K562 (cell line): ENCODE measurements around the gene PDLIM5. TPM values are rescaled to one million over a fixed set of nuclear protein-coding genes. Genes with fewer than 3 reads are reported as not detected.

Source experiments
- ATAC-seq: fragments of 200-7000 bp; cut with Tn5 transposase; 3 replicates; pipeline ENCODE4 v1.9.1; 2020; ENCODE audit warnings: moderate library complexity
- BruUV-seq: library from RNA; stranded (reverse); fragments of 400-500 nt; replicated peaks from 2 replicates; lab custom pipeline; 2021; lab: Mats Ljungman, UMichigan
- CTCF ChIA-PET: fragments of 300-600 bp; formaldehyde crosslinking; extraction: SDS; loops from one replicate; lab custom pipeline; 2021; ENCODE audit warnings: low intra/inter-chr PET ratio; lab: Yijun Ruan, JAX
- POLR2A ChIA-PET: fragments of 300-600, 350-650 bp; sonication (Branson Sonifier 250); formaldehyde crosslinking; extraction: SDS; loops from one replicate; lab custom pipeline; 2021; ENCODE audit warnings: antibody characterized with exemption, inconsistent platforms; lab: Yijun Ruan, JAX
- DNase-seq, 4 experiments: peaks; one replicate each; pipeline versions ENCODE4 v3.0.0 to v3.0.0-alpha.2; 2011 to 2018; ENCODE audit warnings: low spot score in 3 of 4, mixed read lengths in 3 of 4; ENCODE audit errors: extremely low read depth in 1 of 4
- FAIRE-seq: peaks from 2 replicates; lab custom pipeline; 2011; peaks lifted over from hg19 to GRCh38; lab: Jason Lieb, UNC
- H2AFZ ChIP-seq: 2 replicates; pipeline ENCODE4 v1.6.0; 2011; ENCODE audit warnings: low read depth, low read length, control low read depth, inconsistent platforms
- H3K27ac ChIP-seq: fragments of 200-600 bp; 3 replicates; pipeline ENCODE4 v1.8.0; 2011; ENCODE audit warnings: low read depth, mild to moderate bottlenecking, control low read depth, inconsistent platforms, low read length, moderate library complexity, mixed read lengths; ENCODE audit errors: extremely low read depth
- H3K27me3 ChIP-seq, 2 experiments: fragments of 300-600 bp in 1 of 2; 2 replicates in 1 of 2; 3 replicates in 1 of 2; pipeline versions ENCODE4 v1.6.0 to v1.8.0; 2011; ENCODE audit warnings: inconsistent platforms in 2 of 2, low read length in 2 of 2, mild to moderate bottlenecking in 1 of 2, mixed read lengths in 1 of 2, moderate library complexity in 1 of 2; ENCODE audit not compliant: control insufficient read depth in 2 of 2, insufficient read depth in 2 of 2
- H3K36me3 ChIP-seq: fragments of 300-600 bp; 3 replicates; pipeline ENCODE4 v1.8.0; 2011; ENCODE audit warnings: mild to moderate bottlenecking, low read length, inconsistent platforms; ENCODE audit not compliant: control insufficient read depth, insufficient read depth
- H3K4me1 ChIP-seq, 2 experiments: fragments of 200-600 bp in 1 of 2; replicated peaks in 1 of 2; 2 replicates in 1 of 2; 3 replicates in 1 of 2; pipeline versions ENCODE4 v1.5.1 to v1.8.0; 2011; ENCODE audit warnings: inconsistent platforms in 2 of 2, low read length in 2 of 2, mild to moderate bottlenecking in 1 of 2, mixed read lengths in 1 of 2, moderate library complexity in 1 of 2; ENCODE audit not compliant: control insufficient read depth in 2 of 2, insufficient read depth in 2 of 2
- H3K4me2 ChIP-seq: 2 replicates; pipeline ENCODE4 v1.6.1; 2011; ENCODE audit warnings: low read length, control low read depth, inconsistent platforms, mixed read lengths; ENCODE audit not compliant: insufficient read depth
- H3K4me3 ChIP-seq: fragments of 200-600 bp; sonication (generic), shearing (Covaris generic); 2 replicates; pipeline ENCODE4 v1.5.1; 2016; ENCODE audit warnings: control low read depth, inconsistent platforms
- H3K79me2 ChIP-seq: fragments of 200-600 bp; 3 replicates; pipeline ENCODE4 v1.8.0; 2011; ENCODE audit warnings: low read length, inconsistent platforms; ENCODE audit not compliant: control insufficient read depth, insufficient read depth
- H3K9ac ChIP-seq, 2 experiments: 2 replicates each; pipeline versions ENCODE4 v1.6.0 to v1.6.1; 2011; ENCODE audit warnings: low read depth in 2 of 2, low read length in 2 of 2, control low read depth in 1 of 2, inconsistent platforms in 1 of 2, mild to moderate bottlenecking in 1 of 2, mixed read lengths in 1 of 2; ENCODE audit not compliant: insufficient read depth in 1 of 2
- H3K9me1 ChIP-seq: one replicate; pipeline ENCODE4 v1.6.0; 2011; ENCODE audit warnings: inconsistent platforms, mild to moderate bottlenecking, low read length, moderate library complexity; ENCODE audit not compliant: control insufficient read depth, insufficient read depth
- H3K9me3 ChIP-seq: replicated peaks from 2 replicates; pipeline ENCODE4 v1.5.1; 2011; ENCODE audit warnings: low read depth, low read length, inconsistent platforms; ENCODE audit not compliant: control insufficient read depth, insufficient read depth
- H4K20me1 ChIP-seq: replicated peaks from 2 replicates; pipeline ENCODE4 v1.6.1; 2011; ENCODE audit warnings: low read length, inconsistent platforms, mixed read lengths; ENCODE audit not compliant: control insufficient read depth, insufficient read depth
- GATAD2A ChIP-seq: fragments of 450-650 bp; IDR thresholded peaks from 2 replicates; pipeline ENCODE4 v1.6.1; 2017
- HLTF ChIP-seq: fragments of 450-650 bp; IDR thresholded peaks from 2 replicates; pipeline ENCODE4 v1.6.1; 2016
- PRPF4 ChIP-seq: fragments of 200-400 bp; formaldehyde crosslinking; IDR thresholded peaks from one replicate; pipeline ENCODE4 v1.6.1; 2017; ENCODE audit warnings: low read length, low read depth, mild to moderate bottlenecking; ENCODE audit not compliant: insufficient read depth, poor library complexity, severe bottlenecking
- RBFOX2 ChIP-seq: fragments of 200-400 bp; formaldehyde crosslinking; IDR thresholded peaks from 2 replicates; pipeline ENCODE4 v1.6.1; 2017; ENCODE audit warnings: low read depth, mild to moderate bottlenecking, low read length, moderate library complexity
- SMAD2 ChIP-seq: fragments of 150-350 bp; IDR thresholded peaks from 2 replicates; pipeline ENCODE4 v1.6.1; 2014; ENCODE audit warnings: low read depth, mild to moderate bottlenecking, low read length
- SNIP1 ChIP-seq: fragments of 450-650 bp; IDR thresholded peaks from 2 replicates; pipeline ENCODE4 v1.7.1; 2017; ENCODE audit warnings: low read depth, mild to moderate bottlenecking
- TAL1 ChIP-seq: fragments of 450-650 bp; IDR thresholded peaks from 2 replicates; pipeline ENCODE4 v1.6.1; 2016; ENCODE audit warnings: mild to moderate bottlenecking
- ZNF668 ChIP-seq: fragments of 250-450 bp; sonication (Bioruptor Pico); IDR thresholded peaks from 2 replicates; pipeline ENCODE4 v1.8.0; 2022; ENCODE audit warnings: mild to moderate bottlenecking, inconsistent platforms
- WGBS: fragments of 100-300 bp; shearing (Covaris generic); methylation state at CpG from one replicate; pipeline ENCODE4 v1.1.6; 2016; ENCODE audit warnings: low coverage, mixed read lengths; ENCODE audit not compliant: insufficient coverage; ENCODE audit errors: missing lambda C conversion rate; 5-methylcytosine and 5-hydroxymethylcytosine counted together
- in situ Hi-C: fragments of 300-500 bp; cut with MboI; formaldehyde crosslinking; loops from 4 replicates; pipeline ENCODE4 v1.15.0; 2018; ENCODE audit warnings: inconsistent platforms, mixed read lengths
- intact Hi-C: fragments of 100-400 bp; cut with micrococcal nuclease; formaldehyde crosslinking; loops from 2 replicates; pipeline ENCODE4 v1.14.2; 2022
- polyA plus RNA-seq, 8 experiments: library from polyadenylated mRNA; depleted of rRNA in 4 of 8; stranded (reverse) in 5 of 8; unstranded in 3 of 8; fragments of >200 nt; fragmentation: Nextera tagmentation in 2 of 8; fragmentation: Illumina TruSeq in 1 of 8; extraction: Ambion mirVana in 2 of 8; extraction: Trizol in 1 of 8; gene quantifications; 2 replicates each; pipeline versions ENCODE4 v1.2.1 to v1.2.3, GENCODE V29; 2011 to 2014; ENCODE audit warnings: inconsistent platforms in 1 of 8, missing spikeins in 1 of 8
- total RNA-seq, 7 experiments: library from RNA; depleted of rRNA in 6 of 7; stranded (reverse); fragments of >200 nt in 6 of 7; fragmentation: Illumina TruSeq in 2 of 7; extraction: Trizol in 2 of 7; gene quantifications; 2 replicates each; pipeline versions ENCODE4 v1.2.1 to v1.2.3, GENCODE V29; 2011 to 2021; ENCODE audit warnings: low replicate concordance in 1 of 7
- TF ChIP-seq, protein P1 (sequence below): IDR thresholded peaks from 3 replicates; pipeline ENCODE4 v1.6.1; 2011; ENCODE audit warnings: borderline replicate concordance, mild to moderate bottlenecking, moderate library complexity; ENCODE audit not compliant: insufficient read length; ENCODE audit errors: extremely low read depth
- TF ChIP-seq, protein P2 (sequence below): fragments of 450-650 bp; IDR thresholded peaks from 2 replicates; pipeline ENCODE4 v1.6.1; 2018; ENCODE audit not compliant: partially characterized antibody
- TF ChIP-seq, protein P3 (sequence below): fragments of 250-450 bp; sonication (Bioruptor Pico); IDR thresholded peaks from 2 replicates; pipeline ENCODE4 v1.5.0; 2020; ENCODE audit warnings: mild to moderate bottlenecking

PDLIM5 gene
- total and polyA plus RNA-seq, 9 of the 15 experiments (the other 6 are each of a cell fraction or from before 2014, with no cell fraction given), result 36.9 to 127 (median 62.5) TPM

DNA sequence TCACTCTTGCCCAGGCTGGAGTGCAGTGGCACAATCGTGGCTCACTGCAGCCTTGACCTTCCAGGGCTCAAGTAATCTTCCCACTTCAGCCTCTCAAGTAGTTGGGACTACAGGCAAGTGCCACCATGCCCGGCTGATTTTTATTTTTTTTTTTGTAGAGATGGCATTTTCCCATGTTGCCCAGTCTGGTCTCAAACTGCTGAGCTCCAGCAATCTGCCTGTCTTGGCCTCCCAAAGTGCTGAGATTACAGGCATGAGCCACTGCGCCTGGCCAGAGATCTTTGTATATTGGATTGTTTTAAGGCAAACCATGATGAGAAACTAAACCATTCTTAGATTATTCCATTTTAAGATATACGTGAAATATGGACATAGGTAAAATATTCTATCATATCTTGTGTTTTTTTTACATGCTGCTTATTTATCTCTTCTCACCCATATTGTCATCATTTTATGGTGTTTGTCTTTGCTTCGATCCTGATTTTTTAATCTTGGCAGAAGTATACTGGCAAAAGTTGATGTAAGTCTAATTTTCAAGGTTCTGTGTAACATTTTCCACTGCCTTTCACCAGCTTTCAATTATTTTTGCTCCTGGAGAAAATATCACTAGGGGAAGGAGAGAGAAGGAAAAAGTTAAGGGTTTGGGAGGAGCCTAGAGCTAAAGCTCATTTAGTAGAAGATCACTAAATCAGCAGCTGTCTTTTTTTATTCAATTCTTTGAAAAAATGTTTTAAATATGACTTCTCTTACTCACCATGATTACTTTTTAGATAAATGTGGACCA lies 27.8 kb downstream of the PDLIM5 start:
- Histone ChIP-seq H3K4me3 (no peak overlapping the region), H3K9ac (no peak overlapping the region; a peak in 1 of 4 replicates), H3K27me3 (no peaks in the 10 kb centered on the region), H3K4me1 (peaks cover 14 to 17% of the 10 kb centered on the region in 2 experiments), H3K9me3 (no peaks in the 10 kb centered on the region), H2AFZ (no peak overlapping the region), H3K79me2 (peaks cover 87% of the 10 kb centered on the region), H3K27ac (peak overlapping the region; percentile 2; the same call in 1 of the 3 replicates), H3K4me2 (no peak overlapping the region), H4K20me1 (no peaks in the 10 kb centered on the region), H3K9me1 (no peaks in the 10 kb centered on the region), H3K36me3 (no peaks in the 10 kb centered on the region)
- POLR2A ChIA-PET, result no interaction called here
- peak; percentile 60 for FAIRE-seq
- peak; percentile 19 for ATAC-seq
- in situ Hi-C loops, result no loop called here
- no peak for DNase-seq
- CTCF ChIA-PET, result no interaction called here
- no TSS peak for BruUV-seq
- TF ChIP-seq TAL1 (no peak), ZNF668 (CRISPR knock-in tag) (no peak), HLTF (no peak), PRPF4 (no peak), GATAD2A (no peak), RBFOX2 (no peak), SMAD2 (no peak), SNIP1 (no peak)
- TF ChIP-seq, protein P1, sequence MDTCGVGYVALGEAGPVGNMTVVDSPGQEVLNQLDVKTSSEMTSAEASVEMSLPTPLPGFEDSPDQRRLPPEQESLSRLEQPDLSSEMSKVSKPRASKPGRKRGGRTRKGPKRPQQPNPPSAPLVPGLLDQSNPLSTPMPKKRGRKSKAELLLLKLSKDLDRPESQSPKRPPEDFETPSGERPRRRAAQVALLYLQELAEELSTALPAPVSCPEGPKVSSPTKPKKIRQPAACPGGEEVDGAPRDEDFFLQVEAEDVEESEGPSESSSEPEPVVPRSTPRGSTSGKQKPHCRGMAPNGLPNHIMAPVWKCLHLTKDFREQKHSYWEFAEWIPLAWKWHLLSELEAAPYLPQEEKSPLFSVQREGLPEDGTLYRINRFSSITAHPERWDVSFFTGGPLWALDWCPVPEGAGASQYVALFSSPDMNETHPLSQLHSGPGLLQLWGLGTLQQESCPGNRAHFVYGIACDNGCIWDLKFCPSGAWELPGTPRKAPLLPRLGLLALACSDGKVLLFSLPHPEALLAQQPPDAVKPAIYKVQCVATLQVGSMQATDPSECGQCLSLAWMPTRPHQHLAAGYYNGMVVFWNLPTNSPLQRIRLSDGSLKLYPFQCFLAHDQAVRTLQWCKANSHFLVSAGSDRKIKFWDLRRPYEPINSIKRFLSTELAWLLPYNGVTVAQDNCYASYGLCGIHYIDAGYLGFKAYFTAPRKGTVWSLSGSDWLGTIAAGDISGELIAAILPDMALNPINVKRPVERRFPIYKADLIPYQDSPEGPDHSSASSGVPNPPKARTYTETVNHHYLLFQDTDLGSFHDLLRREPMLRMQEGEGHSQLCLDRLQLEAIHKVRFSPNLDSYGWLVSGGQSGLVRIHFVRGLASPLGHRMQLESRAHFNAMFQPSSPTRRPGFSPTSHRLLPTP, result no peak
- TF ChIP-seq, protein P2, sequence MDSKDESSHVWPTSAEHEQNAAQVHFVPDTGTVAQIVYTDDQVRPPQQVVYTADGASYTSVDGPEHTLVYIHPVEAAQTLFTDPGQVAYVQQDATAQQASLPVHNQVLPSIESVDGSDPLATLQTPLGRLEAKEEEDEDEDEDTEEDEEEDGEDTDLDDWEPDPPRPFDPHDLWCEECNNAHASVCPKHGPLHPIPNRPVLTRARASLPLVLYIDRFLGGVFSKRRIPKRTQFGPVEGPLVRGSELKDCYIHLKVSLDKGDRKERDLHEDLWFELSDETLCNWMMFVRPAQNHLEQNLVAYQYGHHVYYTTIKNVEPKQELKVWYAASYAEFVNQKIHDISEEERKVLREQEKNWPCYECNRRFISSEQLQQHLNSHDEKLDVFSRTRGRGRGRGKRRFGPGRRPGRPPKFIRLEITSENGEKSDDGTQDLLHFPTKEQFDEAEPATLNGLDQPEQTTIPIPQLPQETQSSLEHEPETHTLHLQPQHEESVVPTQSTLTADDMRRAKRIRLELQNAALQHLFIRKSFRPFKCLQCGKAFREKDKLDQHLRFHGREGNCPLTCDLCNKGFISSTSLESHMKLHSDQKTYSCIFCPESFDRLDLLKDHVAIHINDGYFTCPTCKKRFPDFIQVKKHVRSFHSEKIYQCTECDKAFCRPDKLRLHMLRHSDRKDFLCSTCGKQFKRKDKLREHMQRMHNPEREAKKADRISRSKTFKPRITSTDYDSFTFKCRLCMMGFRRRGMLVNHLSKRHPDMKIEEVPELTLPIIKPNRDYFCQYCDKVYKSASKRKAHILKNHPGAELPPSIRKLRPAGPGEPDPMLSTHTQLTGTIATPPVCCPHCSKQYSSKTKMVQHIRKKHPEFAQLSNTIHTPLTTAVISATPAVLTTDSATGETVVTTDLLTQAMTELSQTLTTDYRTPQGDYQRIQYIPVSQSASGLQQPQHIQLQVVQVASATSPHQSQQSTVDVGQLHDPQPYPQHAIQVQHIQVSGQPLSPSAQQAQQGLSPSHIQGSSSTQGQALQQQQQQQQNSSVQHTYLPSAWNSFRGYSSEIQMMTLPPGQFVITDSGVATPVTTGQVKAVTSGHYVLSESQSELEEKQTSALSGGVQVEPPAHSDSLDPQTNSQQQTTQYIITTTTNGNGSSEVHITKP, result no peak
- TF ChIP-seq, protein P3, sequence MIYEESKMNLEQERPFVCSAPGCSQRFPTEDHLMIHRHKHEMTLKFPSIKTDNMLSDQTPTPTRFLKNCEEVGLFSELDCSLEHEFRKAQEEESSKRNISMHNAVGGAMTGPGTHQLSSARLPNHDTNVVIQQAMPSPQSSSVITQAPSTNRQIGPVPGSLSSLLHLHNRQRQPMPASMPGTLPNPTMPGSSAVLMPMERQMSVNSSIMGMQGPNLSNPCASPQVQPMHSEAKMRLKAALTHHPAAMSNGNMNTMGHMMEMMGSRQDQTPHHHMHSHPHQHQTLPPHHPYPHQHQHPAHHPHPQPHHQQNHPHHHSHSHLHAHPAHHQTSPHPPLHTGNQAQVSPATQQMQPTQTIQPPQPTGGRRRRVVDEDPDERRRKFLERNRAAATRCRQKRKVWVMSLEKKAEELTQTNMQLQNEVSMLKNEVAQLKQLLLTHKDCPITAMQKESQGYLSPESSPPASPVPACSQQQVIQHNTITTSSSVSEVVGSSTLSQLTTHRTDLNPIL (CRISPR knock-in tag), result no peak
- WGBS, result 54% methylated on average over 5 of the region's 5 CpGs
- intact Hi-C loops, result no loop called here
